ENCODE data around the gene PRRT2.
"Not testable (repeated sequence)": the region's sequence is repeated elsewhere in the genome, so short reads cannot be mapped to it uniquely, and the experiment has no call there.

PRRT2 gene

GRCh38 chr16:29812754-29813643 lies 1.0 kb downstream of the PRRT2 start:
- DNase-seq, result no peak

GRCh38 chr16:29813644-29814562 lies 1.9 kb downstream of the PRRT2 start:
- DNase-seq, result no peak

- DNase-seq, result no peak
These were observed 2.6 kb downstream of the PRRT2 start for GRCh38 chr16:29814592-29814991.

- peak; percentile 56 for DNase-seq
These were observed 3.2 kb downstream of the PRRT2 start for GRCh38 chr16:29815032-29815721.

GRCh38 chr16:29815793-29816693 lies 4.0 kb downstream of the PRRT2 start, which contains the start of gene PAGR1:
Gene PAGR1 (plus strand): TSS chr16:29816152. CDS start chr16:29816526, 374 bp downstream.
- DNase-seq, result peak; percentile 97

- no peak for DNase-seq
These were observed 4.9 kb downstream of the PRRT2 start for GRCh38 chr16:29816694-29817441.

GRCh38 chr16:29818082-29818481 lies 6.1 kb downstream of the PRRT2 start:
- DNase-seq, result no peak

GRCh38 chr16:29819506-29819905 lies 7.5 kb downstream of the PRRT2 start:
- DNase-seq, result no peak

- no peak for DNase-seq
These were observed 8.3 kb downstream of the PRRT2 start, which contains the start of gene MVP for GRCh38 chr16:29820271-29820701. Gene MVP (plus strand): TSS chr16:29820462. CDS start chr16:29830550, 10,088 bp downstream.

- DNase-seq, result no peak
These were observed 9.0 kb downstream of the PRRT2 start for GRCh38 chr16:29820730-29821642.

GRCh38 chr16:29821643-29822115 lies 9.7 kb downstream of the PRRT2 start:
- DNase-seq, result no peak

- DNase-seq, result no peak
These were observed 12.7 kb downstream of the PRRT2 start for GRCh38 chr16:29824589-29825144.

GRCh38 chr16:29825145-29826044 lies 13.4 kb downstream of the PRRT2 start:
- no peak for DNase-seq

- no peak for DNase-seq
These were observed 14.3 kb downstream of the PRRT2 start for GRCh38 chr16:29826342-29826695.

- no peak for DNase-seq
These were observed 18.8 kb downstream of the PRRT2 start for GRCh38 chr16:29830774-29831173.

GRCh38 chr16:29831490-29831889 lies 19.5 kb downstream of the PRRT2 start:
- no peak for DNase-seq

GRCh38 chr16:29833219-29833618 lies 21.2 kb downstream of the PRRT2 start:
- not testable (repeated sequence) for DNase-seq

GRCh38 chr16:29834079-29834478 lies 22.1 kb downstream of the PRRT2 start:
- no peak for DNase-seq
